Activated CD4-positive, alpha-beta T cell treated with anti-CD3 and anti-CD28 coated beads, Interleukin-2, Interleukin-4, amounts not matched to agents 100 ng/mL and 50 ng/mL, durations not matched to agents 16 hours and 8 hours (primary cell): Measurements from ENCODE around the gene PDZK1IP1.
"Not testable (repeated sequence)": the region's sequence is repeated elsewhere in the genome, so short reads cannot be mapped to it uniquely, and the experiment has no call there.

Experiments used
- DNase-seq: peaks from one replicate; pipeline ENCODE4 v3.0.0-alpha.2; 2020; ENCODE audit warnings: low spot score

PDZK1IP1 gene

GRCh38 chr1:47196622-47197021 is 6.8 kb upstream of the PDZK1IP1 start:
- no peak for DNase-seq

- not testable (repeated sequence) for DNase-seq
Measured at GRCh38 chr1:47195981-47196380, 6.1 kb upstream of the PDZK1IP1 start.

GRCh38 chr1:47194311-47194710 is 4.5 kb upstream of the PDZK1IP1 start:
- no peak for DNase-seq

- not testable (repeated sequence) for DNase-seq
Measured at GRCh38 chr1:47193496-47193895, 3.7 kb upstream of the PDZK1IP1 start.

- peak; percentile 77 for DNase-seq
Measured at GRCh38 chr1:47192458-47193384, 2.9 kb upstream of the PDZK1IP1 start.

GRCh38 chr1:47191940-47192457 is 2.2 kb upstream of the PDZK1IP1 start:
- no peak for DNase-seq

GRCh38 chr1:47190857-47191256 is 1.0 kb upstream of the PDZK1IP1 start:
- DNase-seq = no peak

GRCh38 chr1:47190509-47190855 is 646 bp upstream of the PDZK1IP1 start:
- no peak for DNase-seq

GRCh38 chr1:47188791-47189785 is 748 bp downstream of the PDZK1IP1 start:
- DNase-seq = no peak

- no peak for DNase-seq
Measured at GRCh38 chr1:47187926-47188250, 1.9 kb downstream of the PDZK1IP1 start.

GRCh38 chr1:47187231-47187925 is 2.5 kb downstream of the PDZK1IP1 start:
- DNase-seq = no peak

- no peak for DNase-seq
Measured at GRCh38 chr1:47186267-47187185, 3.3 kb downstream of the PDZK1IP1 start.

GRCh38 chr1:47184822-47185677 is 4.8 kb downstream of the PDZK1IP1 start:
- DNase-seq = no peak

- DNase-seq = no peak
Measured at GRCh38 chr1:47184090-47184821, 5.6 kb downstream of the PDZK1IP1 start.

GRCh38 chr1:47183308-47184089 is 6.3 kb downstream of the PDZK1IP1 start:
- DNase-seq = no peak

- no peak for DNase-seq
Measured at GRCh38 chr1:47182676-47183235, 7.1 kb downstream of the PDZK1IP1 start.

- DNase-seq = no peak
Measured at GRCh38 chr1:47181955-47182675, 7.7 kb downstream of the PDZK1IP1 start.
